ENCODE results near the gene STX3. TPM values are rescaled to one million over a fixed set of nuclear protein-coding genes. Genes with fewer than 3 reads are reported as not detected.
"Not testable (repeated sequence)": the region's sequence is repeated elsewhere in the genome, so short reads cannot be mapped to it uniquely, and the experiment has no call there.

The STX3 gene
- total and polyA plus RNA-seq, 4 donors, result 10.1 to 15.5 (median 11.8) TPM

GRCh38 chr11:59846556-59846955 lies 91.4 kb downstream of the STX3 start:
- Histone ChIP-seq H3K36me3 (ENCODE audit: control insufficient read depth, insufficient read depth, low read length) (no peaks in the 10 kb centered on the region), H3K27ac (ENCODE audit: low read depth, low read length) (no peak overlapping the region), H3K4me1 (ENCODE audit: control insufficient read depth, insufficient read depth, low read length) (no peaks in the 10 kb centered on the region), H3K27me3 (ENCODE audit: control insufficient read depth, insufficient read depth, low read length) (no peaks in the 10 kb centered on the region), H3K4me3 (ENCODE audit: low read depth, low read length) (no peak overlapping the region), H3K9me3 (ENCODE audit: control insufficient read depth, insufficient read depth, low read length) (no peaks in the 10 kb centered on the region)
- DNase-seq (ENCODE audit: low read depth in 4 of 6, low spot score in 6 of 6), result no peak
- no CpG with 5 or more reads among the region's 5 CpGs for WGBS (ENCODE audit: insufficient coverage)

GRCh38 chr11:59847626-59848025 lies 92.5 kb downstream of the STX3 start:
- H3K4me1 ChIP-seq (ENCODE audit: control insufficient read depth, insufficient read depth, low read length), result no peaks in the 10 kb centered on the region
- no peaks in the 10 kb centered on the region for H3K9me3 ChIP-seq (ENCODE audit: control insufficient read depth, insufficient read depth, low read length)
- no peak overlapping the region for H3K4me3 ChIP-seq (ENCODE audit: low read depth, low read length)
- no peaks in the 10 kb centered on the region for H3K27me3 ChIP-seq (ENCODE audit: control insufficient read depth, insufficient read depth, low read length)
- H3K36me3 ChIP-seq (ENCODE audit: control insufficient read depth, insufficient read depth, low read length), result no peaks in the 10 kb centered on the region
- DNase-seq (ENCODE audit: low read depth in 4 of 6, low spot score in 6 of 6), result no peak
- no peak overlapping the region for H3K27ac ChIP-seq (ENCODE audit: low read depth, low read length)
- 72% methylated on average over 2 of the region's 3 CpGs for WGBS (ENCODE audit: insufficient coverage)

- 96% methylated on average over 4 of the region's 6 CpGs for WGBS (ENCODE audit: insufficient coverage)
- H3K27me3 ChIP-seq (ENCODE audit: control insufficient read depth, insufficient read depth, low read length), result not testable (repeated sequence)
Observed at GRCh38 chr11:59848439-59848838, 93.3 kb downstream of the STX3 start.

GRCh38 chr11:59849129-59849528 lies 94.0 kb downstream of the STX3 start:
- no peak overlapping the region for H3K4me3 ChIP-seq (ENCODE audit: low read depth, low read length)
- WGBS (ENCODE audit: insufficient coverage), result 40% methylated on average over 1 of the region's 2 CpGs
- no peak for DNase-seq (ENCODE audit: low read depth in 4 of 6, low spot score in 6 of 6)
- no peak overlapping the region for H3K27ac ChIP-seq (ENCODE audit: low read depth, low read length)
- H3K4me1 ChIP-seq (ENCODE audit: control insufficient read depth, insufficient read depth, low read length), result no peaks in the 10 kb centered on the region
- H3K9me3 ChIP-seq (ENCODE audit: control insufficient read depth, insufficient read depth, low read length), result no peaks in the 10 kb centered on the region
- H3K27me3 ChIP-seq (ENCODE audit: control insufficient read depth, insufficient read depth, low read length), result no peaks in the 10 kb centered on the region
- no peaks in the 10 kb centered on the region for H3K36me3 ChIP-seq (ENCODE audit: control insufficient read depth, insufficient read depth, low read length)

More at GRCh38 chr11:59848439-59848838, 93.3 kb downstream of the STX3 start:
- not testable (repeated sequence) for H3K4me1 ChIP-seq (ENCODE audit: control insufficient read depth, insufficient read depth, low read length); DNase-seq (ENCODE audit: low read depth in 4 of 6, low spot score in 6 of 6); H3K9me3 ChIP-seq (ENCODE audit: control insufficient read depth, insufficient read depth, low read length); H3K27ac ChIP-seq (ENCODE audit: low read depth, low read length); H3K4me3 ChIP-seq (ENCODE audit: low read depth, low read length); H3K36me3 ChIP-seq (ENCODE audit: control insufficient read depth, insufficient read depth, low read length)

- not testable (repeated sequence) for H3K4me3 ChIP-seq (ENCODE audit: low read depth, low read length); H3K27me3 ChIP-seq (ENCODE audit: control insufficient read depth, insufficient read depth, low read length); H3K36me3 ChIP-seq (ENCODE audit: control insufficient read depth, insufficient read depth, low read length); DNase-seq (ENCODE audit: low read depth in 4 of 6, low spot score in 6 of 6); H3K27ac ChIP-seq (ENCODE audit: low read depth, low read length); H3K9me3 ChIP-seq (ENCODE audit: control insufficient read depth, insufficient read depth, low read length); H3K4me1 ChIP-seq (ENCODE audit: control insufficient read depth, insufficient read depth, low read length)
- no CpG with 5 or more reads among the region's 2 CpGs for WGBS (ENCODE audit: insufficient coverage)
Observed at GRCh38 chr11:59849551-59849950, 94.4 kb downstream of the STX3 start.

- WGBS (ENCODE audit: insufficient coverage), result no CpG with 5 or more reads among the region's 5 CpGs
- not testable (repeated sequence) for DNase-seq (ENCODE audit: low read depth in 4 of 6, low spot score in 6 of 6); H3K9me3 ChIP-seq (ENCODE audit: control insufficient read depth, insufficient read depth, low read length); H3K36me3 ChIP-seq (ENCODE audit: control insufficient read depth, insufficient read depth, low read length); H3K4me1 ChIP-seq (ENCODE audit: control insufficient read depth, insufficient read depth, low read length); H3K27me3 ChIP-seq (ENCODE audit: control insufficient read depth, insufficient read depth, low read length); H3K4me3 ChIP-seq (ENCODE audit: low read depth, low read length); H3K27ac ChIP-seq (ENCODE audit: low read depth, low read length)
Observed at GRCh38 chr11:59851416-59851815, 96.2 kb downstream of the STX3 start.

- Histone ChIP-seq H3K27ac (ENCODE audit: low read depth, low read length) (no peak overlapping the region), H3K27me3 (ENCODE audit: control insufficient read depth, insufficient read depth, low read length) (no peaks in the 10 kb centered on the region), H3K4me3 (ENCODE audit: low read depth, low read length) (no peak overlapping the region), H3K9me3 (ENCODE audit: control insufficient read depth, insufficient read depth, low read length) (no peaks in the 10 kb centered on the region), H3K4me1 (ENCODE audit: control insufficient read depth, insufficient read depth, low read length) (no peaks in the 10 kb centered on the region), H3K36me3 (ENCODE audit: control insufficient read depth, insufficient read depth, low read length) (no peaks in the 10 kb centered on the region)
- DNase-seq (ENCODE audit: low read depth in 4 of 6, low spot score in 6 of 6), result peak in 4 of 6 donors; percentile 5 to 83 (median 40)
- WGBS (ENCODE audit: insufficient coverage), result 71% methylated on average over 1 of the region's 2 CpGs
Observed at GRCh38 chr11:59854871-59855270, 99.7 kb downstream of the STX3 start.

Other genes with a start within 250 kb of the STX3 start
- gene OR4D9, start 243.8 kb upstream of the STX3 start, total RNA-seq, result not detected
- under 1 TPM in 1 of 2 donors, not detected in 1; 0.05 TPM for gene OR4D9, start 243.8 kb upstream of the STX3 start, polyA plus RNA-seq (ENCODE audit: insufficient read length in 2 of 2)
- 10 to 100 TPM; 28.6 to 42.6 TPM for gene OSBP, start 139.6 kb upstream of the STX3 start, total RNA-seq
- gene OSBP, start 139.6 kb upstream of the STX3 start, polyA plus RNA-seq (ENCODE audit: insufficient read length in 2 of 2), result 10 to 100 TPM; 33.2 to 35.9 TPM
- 10 to 100 TPM in 1 of 2 donors, 1 to 10 TPM in 1; 7.0 to 12.3 TPM for gene PATL1, start 86.3 kb upstream of the STX3 start, total RNA-seq
- gene PATL1, start 86.3 kb upstream of the STX3 start, polyA plus RNA-seq (ENCODE audit: insufficient read length in 2 of 2), result 10 to 100 TPM; 29.7 to 30.4 TPM
- not detected for gene OR10V1, start 41.5 kb upstream of the STX3 start, total RNA-seq
- gene OR10V1, start 41.5 kb upstream of the STX3 start, polyA plus RNA-seq (ENCODE audit: insufficient read length in 2 of 2), result not detected
- gene MRPL16, start 55.4 kb downstream of the STX3 start, total RNA-seq, result 10 to 100 TPM; 26.6 to 54.1 TPM
- gene MRPL16, start 55.4 kb downstream of the STX3 start, polyA plus RNA-seq (ENCODE audit: insufficient read length in 2 of 2), result 10 to 100 TPM; 40.5 to 50.0 TPM
- gene CBLIF, start 90.1 kb downstream of the STX3 start, total RNA-seq, result not detected
- not detected for gene CBLIF, start 90.1 kb downstream of the STX3 start, polyA plus RNA-seq (ENCODE audit: insufficient read length in 2 of 2)
- gene TCN1, start 111.1 kb downstream of the STX3 start, total RNA-seq, result 1 to 10 TPM in 1 of 2 donors, not detected in 1; 7.0 TPM
- gene TCN1, start 111.1 kb downstream of the STX3 start, polyA plus RNA-seq (ENCODE audit: insufficient read length in 2 of 2), result not detected
- not detected for gene OOSP3, start 123.4 kb downstream of the STX3 start, total RNA-seq
- not detected for gene OOSP3, start 123.4 kb downstream of the STX3 start, polyA plus RNA-seq (ENCODE audit: insufficient read length in 2 of 2)
- gene OOSP1, start 183.1 kb downstream of the STX3 start, total RNA-seq, result not detected
- not detected for gene OOSP1, start 183.1 kb downstream of the STX3 start, polyA plus RNA-seq (ENCODE audit: insufficient read length in 2 of 2)
- not detected for gene OOSP4A, start 208.7 kb downstream of the STX3 start, total RNA-seq
- gene OOSP4A, start 208.7 kb downstream of the STX3 start, polyA plus RNA-seq (ENCODE audit: insufficient read length in 2 of 2), result not detected